Right lobe of liver (tissue), 4 donors: ENCODE measurements around the gene CYBA.

Experiments
- POLR2A ChIP-seq: fragments of 450-650 bp; IDR thresholded peaks from one replicate; pipeline ENCODE4 v1.6.1; 2017; ENCODE audit warnings: antibody characterized with exemption, mild to moderate bottlenecking
- TF ChIP-seq, protein P1 (sequence below), 4 donors: fragments of 200-600 bp in 3 of 4; fragments of 450-650 bp in 1 of 4; IDR thresholded peaks; one replicate each; pipeline versions ENCODE4 v1.5.1 to v1.8.0; 2016 to 2022; ENCODE audit warnings: antibody characterized with exemption in 4 of 4, mild to moderate bottlenecking in 2 of 4
- donor health status: DM: no; HTN: no; CAD: no.
- donor health status: DM: no; HTN: no; CAD: no.
- donor health status: DM: no; HTN: yes; CAD: no.

DNA sequence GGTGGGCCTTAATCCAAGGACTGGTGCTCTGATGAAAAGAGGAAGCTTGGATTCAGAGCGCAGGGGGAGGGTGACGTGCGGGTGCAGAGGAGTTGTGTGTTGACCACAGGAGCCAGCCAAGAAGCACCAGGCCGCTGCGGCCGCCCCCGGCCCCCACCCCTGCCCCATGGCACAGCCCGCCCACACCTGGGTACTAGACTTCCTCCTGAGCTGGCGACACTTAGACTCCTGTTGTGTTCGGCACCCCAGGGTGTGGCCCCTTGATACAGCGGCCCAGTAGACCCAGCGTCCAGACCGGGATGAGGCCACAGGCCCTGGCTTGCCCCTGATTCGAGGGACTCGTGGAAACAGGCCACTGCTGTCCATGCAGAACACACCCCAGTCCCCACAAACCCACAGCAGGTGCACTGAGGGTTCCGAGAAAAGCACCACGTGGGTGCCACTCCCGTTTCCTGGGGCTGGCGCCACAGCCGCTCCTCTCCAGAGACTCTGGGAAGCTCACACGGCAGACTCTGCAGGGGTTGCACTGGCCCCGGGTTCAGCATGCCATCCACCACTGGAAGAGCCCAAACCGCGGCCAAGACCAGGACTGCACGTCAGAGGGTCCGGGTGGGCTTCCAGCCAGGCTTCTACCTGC is 41.2 kb upstream of the CYBA start:
- TF ChIP-seq, protein P1, sequence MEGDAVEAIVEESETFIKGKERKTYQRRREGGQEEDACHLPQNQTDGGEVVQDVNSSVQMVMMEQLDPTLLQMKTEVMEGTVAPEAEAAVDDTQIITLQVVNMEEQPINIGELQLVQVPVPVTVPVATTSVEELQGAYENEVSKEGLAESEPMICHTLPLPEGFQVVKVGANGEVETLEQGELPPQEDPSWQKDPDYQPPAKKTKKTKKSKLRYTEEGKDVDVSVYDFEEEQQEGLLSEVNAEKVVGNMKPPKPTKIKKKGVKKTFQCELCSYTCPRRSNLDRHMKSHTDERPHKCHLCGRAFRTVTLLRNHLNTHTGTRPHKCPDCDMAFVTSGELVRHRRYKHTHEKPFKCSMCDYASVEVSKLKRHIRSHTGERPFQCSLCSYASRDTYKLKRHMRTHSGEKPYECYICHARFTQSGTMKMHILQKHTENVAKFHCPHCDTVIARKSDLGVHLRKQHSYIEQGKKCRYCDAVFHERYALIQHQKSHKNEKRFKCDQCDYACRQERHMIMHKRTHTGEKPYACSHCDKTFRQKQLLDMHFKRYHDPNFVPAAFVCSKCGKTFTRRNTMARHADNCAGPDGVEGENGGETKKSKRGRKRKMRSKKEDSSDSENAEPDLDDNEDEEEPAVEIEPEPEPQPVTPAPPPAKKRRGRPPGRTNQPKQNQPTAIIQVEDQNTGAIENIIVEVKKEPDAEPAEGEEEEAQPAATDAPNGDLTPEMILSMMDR (IDR thresholded peaks at IDR 0.05), result no peak
- TF ChIP-seq POLR2A, result no peak
